HCT116 (cell line): ENCODE data around the gene PRSS21. TPM values are rescaled to one million over a fixed set of nuclear protein-coding genes. Genes with fewer than 3 reads are reported as not detected.

Experiments
- ATAC-seq: fragments of 200-7000 bp; cut with Tn5 transposase; 2 replicates; pipeline ENCODE4 v1.9.1; 2020; ENCODE audit warnings: mild to moderate bottlenecking, moderate library complexity
- BruUV-seq: library from RNA; stranded (reverse); fragments of 400-500 nt; replicated peaks from 2 replicates; lab custom pipeline; 2021; lab: Mats Ljungman, UMichigan
- CTCF ChIA-PET: fragments of 300-600 bp; sonication (Branson Sonifier 250); formaldehyde crosslinking; loops from one replicate; lab custom pipeline; 2021; ENCODE audit warnings: antibody characterized with exemption; lab: Charles Lee
- POLR2A ChIA-PET: fragments of 300-600, 350-600 bp; sonication (Branson Sonifier 250); formaldehyde crosslinking; loops from one replicate; lab custom pipeline; 2021; ENCODE audit warnings: antibody characterized with exemption; lab: Charles Lee
- RAD21 ChIA-PET, 2 experiments: fragments of 300-600 bp; sonication (Branson Sonifier 250); formaldehyde crosslinking; loops; one replicate each; lab custom pipeline; 2023; ENCODE audit warnings: low total read pairs in 2 of 2; ENCODE audit not compliant: uncharacterized antibody in 2 of 2, unreplicated experiment in 2 of 2, low non-redundant PET in 1 of 2; lab: Charles Lee
- DNase-seq: peaks from one replicate; pipeline ENCODE4 v3.0.0-alpha.2; 2010; ENCODE audit warnings: low read depth, low spot score
- H2AFZ ChIP-seq: fragments of 200-600 bp; shearing (Covaris generic), sonication (generic); 2 replicates; pipeline ENCODE4 v1.6.1; 2017; ENCODE audit warnings: low read depth, mixed run types, mixed read lengths, antibody characterized with exemption, low read length; ENCODE audit not compliant: poor library complexity, severe bottlenecking
- H3K27ac ChIP-seq: 2 replicates; pipeline ENCODE4 v1.5.1; 2012; ENCODE audit warnings: low read depth, low read length
- H3K27me3 ChIP-seq: fragments of 200-600 bp; sonication (generic); 2 replicates; pipeline ENCODE4 v1.6.1; 2016; ENCODE audit warnings: mixed run types, low read length, mixed read lengths; ENCODE audit not compliant: insufficient read depth
- H3K36me3 ChIP-seq, 2 experiments: fragments of 200-500 bp in 1 of 2; fragments of 200-600 bp in 1 of 2; sonication (Bioruptor generic) in 1 of 2; sonication (generic) in 1 of 2; 2 replicates each; pipeline versions ENCODE4 v1.5.1 to v1.6.1; 2014 to 2016; ENCODE audit warnings: low read length in 2 of 2, inconsistent platforms in 1 of 2, mixed read lengths in 1 of 2, mixed run types in 1 of 2; ENCODE audit not compliant: insufficient read depth in 2 of 2, control insufficient read depth in 1 of 2
- H3K4me1 ChIP-seq, 2 experiments: fragments of 200-600 bp in 1 of 2; sonication (generic) in 1 of 2; 2 replicates each; pipeline versions ENCODE4 v1.5.1 to v1.6.1; 2012 to 2017; ENCODE audit warnings: low read length in 2 of 2, inconsistent platforms in 1 of 2, mild to moderate bottlenecking in 1 of 2, mixed read lengths in 1 of 2, mixed run types in 1 of 2, moderate library complexity in 1 of 2; ENCODE audit not compliant: insufficient read depth in 2 of 2, control insufficient read depth in 1 of 2
- H3K4me2 ChIP-seq: fragments of 200-600 bp; sonication (generic); 2 replicates; pipeline ENCODE4 v1.6.1; 2017; ENCODE audit warnings: mixed run types, low read length, mixed read lengths
- H3K4me3 ChIP-seq, 2 experiments: fragments of 200-600 bp in 1 of 2; sonication (generic) in 1 of 2; replicated peaks in 1 of 2; 2 replicates each; pipeline ENCODE4 v1.5.1; 2011 to 2016; ENCODE audit warnings: low read length in 2 of 2, control low read depth in 1 of 2, low read depth in 1 of 2, mild to moderate bottlenecking in 1 of 2, mixed read lengths in 1 of 2, mixed run types in 1 of 2
- H3K79me2 ChIP-seq: fragments of 200-600 bp; sonication (generic); 2 replicates; pipeline ENCODE4 v1.6.1; 2017; ENCODE audit warnings: mild to moderate bottlenecking, mixed run types, low read length, moderate library complexity, mixed read lengths; ENCODE audit not compliant: insufficient read depth
- H3K9ac ChIP-seq: fragments of 200-600 bp; sonication (generic); 2 replicates; pipeline ENCODE4 v1.6.1; 2016; ENCODE audit warnings: low read length, mixed read lengths
- H3K9me2 ChIP-seq: fragments of 200-600 bp; sonication (generic), shearing (Covaris generic); 2 replicates; pipeline ENCODE4 v1.6.1; 2017; ENCODE audit warnings: mixed run types, mild to moderate bottlenecking, moderate library complexity; ENCODE audit not compliant: insufficient read depth
- H3K9me3 ChIP-seq, 2 experiments: fragments of 200-500 bp in 1 of 2; fragments of 200-600 bp in 1 of 2; sonication (Bioruptor generic) in 1 of 2; sonication (generic) in 1 of 2; 2 replicates each; pipeline ENCODE4 v1.6.1; 2014 to 2017; ENCODE audit warnings: low read length in 2 of 2, mixed read lengths in 2 of 2, inconsistent platforms in 1 of 2, low read depth in 1 of 2, mild to moderate bottlenecking in 1 of 2, mixed run types in 1 of 2, moderate library complexity in 1 of 2; ENCODE audit not compliant: control insufficient read depth in 1 of 2, insufficient read depth in 1 of 2
- H4K20me1 ChIP-seq: fragments of 200-600 bp; sonication (generic), shearing (Covaris generic); 2 replicates; pipeline ENCODE4 v1.6.1; 2017; ENCODE audit warnings: mixed run types, mild to moderate bottlenecking, moderate library complexity; ENCODE audit not compliant: insufficient read depth
- CEBPB ChIP-seq: IDR thresholded peaks from 2 replicates; pipeline ENCODE4 v1.6.1; 2012; ENCODE audit warnings: low read depth
- ELF1 ChIP-seq: IDR thresholded peaks from 2 replicates; pipeline ENCODE4 v1.6.1; 2012; ENCODE audit warnings: low read depth, borderline replicate concordance
- EZH2 ChIP-seq: fragments of 200-600 bp; sonication (generic); IDR thresholded peaks from 2 replicates; pipeline ENCODE4 v1.6.1; 2017; ENCODE audit warnings: antibody characterized with exemption, mixed run types
- EZH2phosphoT487 ChIP-seq: fragments of 200-600 bp; IDR thresholded peaks from 2 replicates; pipeline ENCODE4 v1.6.1; 2018; ENCODE audit warnings: antibody characterized with exemption, borderline replicate concordance
- JUND ChIP-seq: IDR thresholded peaks from 2 replicates; pipeline ENCODE4 v1.6.1; 2012
- POLR2A ChIP-seq: IDR thresholded peaks from 2 replicates; pipeline ENCODE4 v1.7.0; 2011; ENCODE audit warnings: borderline replicate concordance; ENCODE audit not compliant: insufficient read depth, insufficient read length; ENCODE audit errors: extremely low read depth
- POLR2AphosphoS5 ChIP-seq: IDR thresholded peaks from 2 replicates; pipeline ENCODE4 v1.6.1; 2011; ENCODE audit warnings: mild to moderate bottlenecking, low read depth, low read length, moderate library complexity
- RAD21 ChIP-seq: IDR thresholded peaks from 2 replicates; pipeline ENCODE4 v1.6.1; 2012; ENCODE audit warnings: low read depth, mild to moderate bottlenecking
- SP1 ChIP-seq: IDR thresholded peaks from 2 replicates; pipeline ENCODE4 v1.6.1; 2012; ENCODE audit warnings: low read depth
- SRF ChIP-seq: IDR thresholded peaks from 2 replicates; pipeline ENCODE4 v1.6.1; 2012; ENCODE audit warnings: low read depth
- TCF7L2 ChIP-seq: IDR thresholded peaks from 2 replicates; pipeline ENCODE4 v1.7.0; 2011; ENCODE audit warnings: borderline replicate concordance, inconsistent platforms; ENCODE audit not compliant: insufficient read depth, insufficient read length; ENCODE audit errors: extremely low read depth
- YY1 ChIP-seq: IDR thresholded peaks from 2 replicates; pipeline ENCODE4 v1.6.1; 2011; ENCODE audit warnings: low read length, low read depth, moderate library complexity, mild to moderate bottlenecking; ENCODE audit not compliant: insufficient replicate concordance; ENCODE audit errors: extremely low read depth
- intact Hi-C: fragments of 100-400 bp; cut with micrococcal nuclease; formaldehyde crosslinking; loops from 2 replicates; pipeline ENCODE4 v1.10.0; 2022
- total RNA-seq: library from RNA; stranded (reverse); gene quantifications from one replicate; pipeline ENCODE4 v1.2.1, GENCODE V29; 2021; ENCODE audit not compliant: unreplicated experiment

PRSS21 gene
- total RNA-seq, 1 experiment from 2014 or later: 0.39 TPM

GRCh38 chr16:2834968-2835367 is 17.9 kb downstream of the PRSS21 start:
- no peak for TF ChIP-seq EZH2phosphoT487
- no peak for TF ChIP-seq JUND
- no peak for TF ChIP-seq ELF1
- TF ChIP-seq SRF: no peak
- TF ChIP-seq YY1: no peak
- no peak for TF ChIP-seq POLR2AphosphoS5
- TF ChIP-seq EZH2: no peak
- no peak for TF ChIP-seq POLR2A
- no peak for TF ChIP-seq CEBPB
- no peak for TF ChIP-seq RAD21
- no peak for DNase-seq
- peak overlapping the region; percentile 80 for H3K9ac ChIP-seq
- no peaks in the 10 kb centered on the region for H3K9me2 ChIP-seq
- H3K79me2 ChIP-seq: no peaks in the 10 kb centered on the region
- no TSS peak for BruUV-seq
- H3K9me3 ChIP-seq: no peaks in the 10 kb centered on the region
- no peak overlapping the region for H2AFZ ChIP-seq
- POLR2A ChIA-PET: no interaction called here
- no peaks in the 10 kb centered on the region for H3K36me3 ChIP-seq
- H3K4me1 ChIP-seq: peaks cover 20 to 49% of the 10 kb centered on the region in 2 experiments
- intact Hi-C loops: no loop called here
- H3K27me3 ChIP-seq: no peaks in the 10 kb centered on the region
- peak overlapping the region in 1 of 2 experiments; percentile 59; a peak in 2 of 4 replicates for H3K4me3 ChIP-seq
- H3K4me2 ChIP-seq: peak overlapping the region; percentile 91
- H4K20me1 ChIP-seq: no peaks in the 10 kb centered on the region
- peak overlapping the region; percentile 99 for H3K27ac ChIP-seq
- ATAC-seq: no peak
- RAD21 ChIA-PET: no interaction called here
- CTCF ChIA-PET: no interaction called here

- Histone ChIP-seq H3K9me3 (no peaks in the 10 kb centered on the region), H3K4me3 (peak overlapping the region; percentile 36 to 59), H4K20me1 (no peaks in the 10 kb centered on the region), H3K27ac (peak overlapping the region; percentile 99), H3K36me3 (no peaks in the 10 kb centered on the region), H3K27me3 (no peaks in the 10 kb centered on the region), H3K79me2 (no peaks in the 10 kb centered on the region), H3K9ac (peak overlapping the region; percentile 80), H3K4me1 (peaks cover 20 to 50% of the 10 kb centered on the region in 2 experiments), H3K4me2 (peak overlapping the region; percentile 91), H2AFZ (no peak overlapping the region), H3K9me2 (no peaks in the 10 kb centered on the region)
- DNase-seq (peak; percentile 96), ATAC-seq (peak; percentile 81)
- RAD21 ChIA-PET: no interaction called here
- no TSS peak for BruUV-seq
- TF ChIP-seq SP1 (no peak), SRF (no peak), TCF7L2 (peak; percentile 65), POLR2AphosphoS5 (peak; percentile 76), POLR2A (no peak)
- CTCF ChIA-PET: interaction anchor here (1.1 kb wide), 1 partner anchor 32 kb away, joined by 3 read pairs; no protein-coding TSS in a partner anchor
- intact Hi-C loops: no loop called here
- POLR2A ChIA-PET: no interaction called here
Observed at GRCh38 chr16:2835638-2836493, 18.8 kb downstream of the PRSS21 start.
